ENCODE measurements around the gene WDR37.

Gene WDR37

GRCh38 chr10:1044146-1044545, 12.0 kb upstream of the WDR37 start:
- CTCF ChIA-PET = no interaction called here
- Histone ChIP-seq H3K4me3 (ENCODE audit: low read depth, low read length) (no peak overlapping the region), H3K27ac (ENCODE audit: extremely low read depth, low read depth, low read length) (no peak overlapping the region), H3K36me3 (ENCODE audit: control insufficient read depth in 2 of 2, insufficient read depth in 1 of 2, low read length in 2 of 2) (peaks cover 38 to 40% of the 10 kb centered on the region in 2 experiments), H3K4me1 (ENCODE audit: control insufficient read depth, insufficient read depth, low read length) (no peaks in the 10 kb centered on the region), H3K9me3 (ENCODE audit: control insufficient read depth, insufficient read depth, low read depth, low read length) (no peaks in the 10 kb centered on the region)
- peak; percentile 70 for TF ChIP-seq ZBTB17 (tag by site-specific recombination; IDR thresholded peaks at IDR 0.05)
- TF ChIP-seq ZSCAN23 (tag by site-specific recombination; IDR thresholded peaks at IDR 0.05) = no peak
- POLR2A ChIA-PET = no interaction called here

GRCh38 chr10:1044964-1045363, 11.2 kb upstream of the WDR37 start:
- H3K4me1 ChIP-seq (ENCODE audit: control insufficient read depth, insufficient read depth, low read length) = no peaks in the 10 kb centered on the region
- POLR2A ChIA-PET = interaction anchor here (0.6 kb wide), 1 partner anchor 55 kb away, joined by 6 read pairs; no protein-coding TSS in a partner anchor
- H3K36me3 ChIP-seq (ENCODE audit: control insufficient read depth in 2 of 2, insufficient read depth in 1 of 2, low read length in 2 of 2) = peaks cover 34 to 35% of the 10 kb centered on the region in 2 experiments
- no peak overlapping the region for H3K27ac ChIP-seq (ENCODE audit: extremely low read depth, low read depth, low read length)
- TF ChIP-seq ZNF837 (tag by site-specific recombination; IDR thresholded peaks at IDR 0.05) (no peak), ZBTB49 (tag by site-specific recombination; IDR thresholded peaks at IDR 0.05; ENCODE audit: low read depth) (no peak), ZFP41 (tag by site-specific recombination; IDR thresholded peaks at IDR 0.05; ENCODE audit: borderline replicate concordance) (no peak), ZNF645 (tag by site-specific recombination; IDR thresholded peaks at IDR 0.05) (no peak), ZNF707 (tag by site-specific recombination; IDR thresholded peaks at IDR 0.05) (no peak), ZNF677 (tag by site-specific recombination; IDR thresholded peaks at IDR 0.05) (no peak), ZNF114 (tag by site-specific recombination; IDR thresholded peaks at IDR 0.05) (no peak), ZNF302 (tag by site-specific recombination; IDR thresholded peaks at IDR 0.05; ENCODE audit: low read depth) (no peak), ZNF513 (tag by site-specific recombination; IDR thresholded peaks at IDR 0.05) (no peak), ZSCAN30 (tag by site-specific recombination; IDR thresholded peaks at IDR 0.05) (no peak), ZNF488 (tag by site-specific recombination; IDR thresholded peaks at IDR 0.05) (no peak), RBAK (tag by site-specific recombination; IDR thresholded peaks at IDR 0.05) (no peak), GFI1B (tag by site-specific recombination; IDR thresholded peaks at IDR 0.05) (no peak), ZNF133 (tag by site-specific recombination; IDR thresholded peaks at IDR 0.05) (no peak), ZNF10 (tag by site-specific recombination; IDR thresholded peaks at IDR 0.05) (no peak), KLF16 (tag by site-specific recombination; IDR thresholded peaks at IDR 0.05) (no peak), ZSCAN5A (tag by site-specific recombination; IDR thresholded peaks at IDR 0.05) (no peak)
- H3K4me3 ChIP-seq (ENCODE audit: low read depth, low read length) = no peak overlapping the region
- CTCF ChIA-PET = no interaction called here
- H3K9me3 ChIP-seq (ENCODE audit: control insufficient read depth, insufficient read depth, low read depth, low read length) = no peaks in the 10 kb centered on the region

Data from HEK293 (cell line).